ENCODE measurements around the gene SMG7.

DNA sequence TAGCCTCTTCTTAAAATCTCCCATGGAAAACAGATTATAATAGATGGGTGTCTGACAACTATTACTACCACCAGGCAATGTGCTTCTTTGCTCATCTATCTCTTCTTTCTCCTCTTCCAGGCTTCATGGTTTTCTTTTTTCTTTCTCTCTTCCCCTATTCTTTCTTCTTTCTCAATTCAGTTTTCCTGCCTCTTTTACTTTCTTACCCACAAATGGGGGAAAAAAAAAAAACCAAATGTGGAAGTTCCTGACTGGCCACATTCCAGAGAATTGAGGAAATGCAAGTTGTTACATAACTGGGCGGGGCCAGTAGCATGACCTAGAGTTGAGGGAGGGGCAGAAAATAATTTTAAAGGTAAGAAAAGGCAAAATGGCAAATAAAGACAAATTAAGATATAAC lies 10.9 kb upstream of the SMG7 start:
- TF ChIP-seq, protein P1, sequence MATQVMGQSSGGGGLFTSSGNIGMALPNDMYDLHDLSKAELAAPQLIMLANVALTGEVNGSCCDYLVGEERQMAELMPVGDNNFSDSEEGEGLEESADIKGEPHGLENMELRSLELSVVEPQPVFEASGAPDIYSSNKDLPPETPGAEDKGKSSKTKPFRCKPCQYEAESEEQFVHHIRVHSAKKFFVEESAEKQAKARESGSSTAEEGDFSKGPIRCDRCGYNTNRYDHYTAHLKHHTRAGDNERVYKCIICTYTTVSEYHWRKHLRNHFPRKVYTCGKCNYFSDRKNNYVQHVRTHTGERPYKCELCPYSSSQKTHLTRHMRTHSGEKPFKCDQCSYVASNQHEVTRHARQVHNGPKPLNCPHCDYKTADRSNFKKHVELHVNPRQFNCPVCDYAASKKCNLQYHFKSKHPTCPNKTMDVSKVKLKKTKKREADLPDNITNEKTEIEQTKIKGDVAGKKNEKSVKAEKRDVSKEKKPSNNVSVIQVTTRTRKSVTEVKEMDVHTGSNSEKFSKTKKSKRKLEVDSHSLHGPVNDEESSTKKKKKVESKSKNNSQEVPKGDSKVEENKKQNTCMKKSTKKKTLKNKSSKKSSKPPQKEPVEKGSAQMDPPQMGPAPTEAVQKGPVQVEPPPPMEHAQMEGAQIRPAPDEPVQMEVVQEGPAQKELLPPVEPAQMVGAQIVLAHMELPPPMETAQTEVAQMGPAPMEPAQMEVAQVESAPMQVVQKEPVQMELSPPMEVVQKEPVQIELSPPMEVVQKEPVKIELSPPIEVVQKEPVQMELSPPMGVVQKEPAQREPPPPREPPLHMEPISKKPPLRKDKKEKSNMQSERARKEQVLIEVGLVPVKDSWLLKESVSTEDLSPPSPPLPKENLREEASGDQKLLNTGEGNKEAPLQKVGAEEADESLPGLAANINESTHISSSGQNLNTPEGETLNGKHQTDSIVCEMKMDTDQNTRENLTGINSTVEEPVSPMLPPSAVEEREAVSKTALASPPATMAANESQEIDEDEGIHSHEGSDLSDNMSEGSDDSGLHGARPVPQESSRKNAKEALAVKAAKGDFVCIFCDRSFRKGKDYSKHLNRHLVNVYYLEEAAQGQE (IDR thresholded peaks at IDR 0.05; ENCODE audit: insufficient read depth in 1 of 2, low read depth in 2 of 2, low read length in 2 of 2), result no peak
- TF ChIP-seq POLR2AphosphoS5 (IDR thresholded peaks at IDR 0.05; ENCODE audit: low read depth, low read length) (no peak), SIN3A (IDR thresholded peaks at IDR 0.05; ENCODE audit: borderline replicate concordance, insufficient read depth, low read length) (no peak), TAF1 (IDR thresholded peaks at IDR 0.05; ENCODE audit: borderline replicate concordance, insufficient read depth, low read length) (no peak), FOXP2 (optimal IDR thresholded peaks at IDR 0.05; ENCODE audit: borderline replicate concordance, extremely low read depth, extremely low read length, insufficient read depth) (no peak)
